ENCODE results near the gene PCP4. TPM values are rescaled to one million over a fixed set of nuclear protein-coding genes. Genes with fewer than 3 reads are reported as not detected.

Gene PCP4
- polyA plus RNA-seq, 2 of the 4 experiments (the other 2 are of a cell fraction), result not detected

GRCh38 chr21:39924577-39925308 is 57.5 kb downstream of the PCP4 start:
- WGBS (ENCODE audit: missing lambda C conversion rate), result 5% methylated on average over 8 of the region's 8 CpGs
- DNase-seq (ENCODE audit: low read depth in 1 of 2, low spot score in 1 of 2) (no peak), FAIRE-seq (no peak), ATAC-seq (no peak)
- no peak overlapping the region for H3K27ac ChIP-seq
- no peaks in the 10 kb centered on the region for H3K9me3 ChIP-seq
- no peaks in the 10 kb centered on the region for H3K4me1 ChIP-seq
- TF ChIP-seq EHF (CRISPR knock-in tag; IDR thresholded peaks at IDR 0.05), result no peak
- TF ChIP-seq BCL3 (IDR thresholded peaks at IDR 0.05), result no peak
- TF ChIP-seq TP53 (CRISPR knock-in tag; IDR thresholded peaks at IDR 0.05), result no peak
- TF ChIP-seq POLR2A (IDR thresholded peaks at IDR 0.05; ENCODE audit: low read length), result no peak
- TF ChIP-seq HOXB13 (CRISPR knock-in tag; IDR thresholded peaks at IDR 0.05; ENCODE audit: low read depth), result no peak
- TF ChIP-seq HMGXB4 (CRISPR knock-in tag; IDR thresholded peaks at IDR 0.05; ENCODE audit: borderline replicate concordance), result no peak
- no peak for TF ChIP-seq POLR2AphosphoS2 (conservative IDR thresholded peaks at IDR 0.05; ENCODE audit: low read length)
- no peak for TF ChIP-seq E2F6 (IDR thresholded peaks at IDR 0.05; ENCODE audit: borderline replicate concordance, low read depth)
- no peak for TF ChIP-seq NFE2L2 (conservative IDR thresholded peaks at IDR 0.05; ENCODE audit: low read length)
- TF ChIP-seq ZSCAN20 (CRISPR knock-in tag; IDR thresholded peaks at IDR 0.05), result no peak
- TF ChIP-seq NR3C1 (IDR thresholded peaks at IDR 0.05), result no peak
- no peak for TF ChIP-seq CBX2 (IDR thresholded peaks at IDR 0.05; ENCODE audit: borderline replicate concordance, low read depth)
- TF ChIP-seq HES2 (IDR thresholded peaks at IDR 0.05), result no peak
- no peak for TF ChIP-seq RAD21 (conservative IDR thresholded peaks at IDR 0.05 in 1 of 2, IDR thresholded peaks at IDR 0.05 in 1 of 2)
- TF ChIP-seq RFX5 (IDR thresholded peaks at IDR 0.05), result no peak
- no peak for TF ChIP-seq TFCP2L1 (CRISPR knock-in tag; IDR thresholded peaks at IDR 0.05)
- TF ChIP-seq MAFK (IDR thresholded peaks at IDR 0.05; ENCODE audit: partially characterized antibody), result no peak
- TF ChIP-seq ZFP36 (IDR thresholded peaks at IDR 0.05; ENCODE audit: borderline replicate concordance, partially characterized antibody), result no peak
- no peak for TF ChIP-seq EP300 (IDR thresholded peaks at IDR 0.05)
- TF ChIP-seq CBX8 (IDR thresholded peaks at IDR 0.05), result no peak
- ChIA-PET POLR2A (no interaction called here), CTCF (interaction anchor here (1.1 kb wide), 1 partner anchor 9 kb away, joined by 3 read pairs; no protein-coding TSS in a partner anchor)
- H3K4me2 ChIP-seq, result no peak overlapping the region
- H3K4me3 ChIP-seq, result no peak overlapping the region

- no peak for ATAC-seq
- 3% methylated on average over 2 of the region's 2 CpGs for WGBS (ENCODE audit: missing lambda C conversion rate)
- TF ChIP-seq NFE2L2 (conservative IDR thresholded peaks at IDR 0.05; ENCODE audit: low read length) (no peak), BHLHE40 (IDR thresholded peaks at IDR 0.05; ENCODE audit: low read depth, low read length) (no peak), CHD4 (IDR thresholded peaks at IDR 0.05; ENCODE audit: borderline replicate concordance) (no peak), PHF8 (IDR thresholded peaks at IDR 0.05; ENCODE audit: borderline replicate concordance, low read depth) (no peak), RAD21 (conservative IDR thresholded peaks at IDR 0.05 in 1 of 2, IDR thresholded peaks at IDR 0.05 in 1 of 2) (no peak), BCL3 (IDR thresholded peaks at IDR 0.05) (no peak), HDAC2 (IDR thresholded peaks at IDR 0.05) (no peak), CTCF (IDR thresholded peaks at IDR 0.05) (no peak), CHD2 (IDR thresholded peaks at IDR 0.05; ENCODE audit: low read length, partially characterized antibody) (no peak), POLR2A (IDR thresholded peaks at IDR 0.05; ENCODE audit: low read length) (no peak), ESRRA (IDR thresholded peaks at IDR 0.05; ENCODE audit: borderline replicate concordance, low read length) (no peak), ZFP36 (IDR thresholded peaks at IDR 0.05; ENCODE audit: borderline replicate concordance, partially characterized antibody) (no peak), EHF (CRISPR knock-in tag; IDR thresholded peaks at IDR 0.05) (no peak), CBX2 (IDR thresholded peaks at IDR 0.05; ENCODE audit: borderline replicate concordance, low read depth) (no peak), NR3C1 (IDR thresholded peaks at IDR 0.05) (no peak), FOXS1 (CRISPR knock-in tag; IDR thresholded peaks at IDR 0.05) (no peak), NPAS2 (CRISPR knock-in tag; IDR thresholded peaks at IDR 0.05; ENCODE audit: borderline replicate concordance) (no peak), JUN (IDR thresholded peaks at IDR 0.05) (no peak)
Observed at GRCh38 chr21:39927304-39927886, 60.2 kb downstream of the PCP4 start.

More at GRCh38 chr21:39927304-39927886, 60.2 kb downstream of the PCP4 start:
- Histone ChIP-seq H3K4me3 (no peak overlapping the region), H3K4me1 (no peaks in the 10 kb centered on the region), H3K4me2 (no peak overlapping the region), H3K9me3 (no peaks in the 10 kb centered on the region), H3K27ac (no peak overlapping the region)
- no peak for DNase-seq (ENCODE audit: low read depth in 1 of 2, low spot score in 1 of 2)
- FAIRE-seq, result no peak
- CTCF ChIA-PET, result no interaction called here
- POLR2A ChIA-PET, result no interaction called here

All from A549 (cell line).